Mammary epithelial cell (primary cell): ENCODE data around the gene ETFB.

Experiments
- CTCF ChIP-seq, 2 donors: IDR thresholded peaks in 1 of 2; conservative IDR thresholded peaks in 1 of 2; 2 replicates each; pipeline ENCODE4 v1.5.1; 2011 to 2012; ENCODE audit warnings: inconsistent platforms in 2 of 2, low read length in 2 of 2, mild to moderate bottlenecking in 2 of 2, control low read depth in 1 of 2, low read depth in 1 of 2; ENCODE audit not compliant: insufficient read depth in 1 of 2; ENCODE audit errors: extremely low read depth in 1 of 2
- EZH2 ChIP-seq: IDR thresholded peaks from 2 replicates; pipeline ENCODE4 v1.6.1; 2012; ENCODE audit warnings: low read length, inconsistent platforms, borderline replicate concordance

- TF ChIP-seq CTCF (conservative IDR thresholded peaks at IDR 0.05 in 1 of 2, IDR thresholded peaks at IDR 0.05 in 1 of 2; ENCODE audit: extremely low read depth in 1 of 2, insufficient read depth in 1 of 2, low read depth in 1 of 2, low read length in 2 of 2) (no peak), EZH2 (no peak)
These were observed 23.0 kb upstream of the ETFB start for GRCh38 chr19:51389143-51389542.
